Fibroblast of skin of scalp (primary cell): Measurements from ENCODE around the gene QPCT.

Experiments used
- DNase-seq: peaks from one replicate; pipeline ENCODE4 v3.0.0-alpha.2; 2013

Gene QPCT

GRCh38 chr2:37324786-37325624 is 19.4 kb upstream of the QPCT start, which contains the start of gene PRKD3:
TSS of gene PRKD3 (minus strand) at chr2:37324833. CDS start at chr2:37316524, 8,309 bp downstream.
- peak; percentile 81 for DNase-seq

- no peak for DNase-seq
Measured at GRCh38 chr2:37325625-37326071, 18.8 kb upstream of the QPCT start.

- peak; percentile 79 for DNase-seq
Measured at GRCh38 chr2:37326285-37326684, 18.1 kb upstream of the QPCT start.

- DNase-seq = no peak
Measured at GRCh38 chr2:37326866-37327634, 17.4 kb upstream of the QPCT start.

GRCh38 chr2:37330681-37331080 is 13.7 kb upstream of the QPCT start:
- DNase-seq = no peak

GRCh38 chr2:37332560-37332959 is 11.9 kb upstream of the QPCT start:
- DNase-seq = no peak

GRCh38 chr2:37333256-37333655 is 11.2 kb upstream of the QPCT start:
- DNase-seq = no peak

GRCh38 chr2:37335604-37336003 is 8.8 kb upstream of the QPCT start:
- no peak for DNase-seq

- DNase-seq = no peak
Measured at GRCh38 chr2:37337620-37338280, 6.7 kb upstream of the QPCT start.

- DNase-seq = no peak
Measured at GRCh38 chr2:37338933-37339332, 5.5 kb upstream of the QPCT start.

- DNase-seq = no peak
Measured at GRCh38 chr2:37340637-37341036, 3.8 kb upstream of the QPCT start.

GRCh38 chr2:37342591-37343220 is 1.7 kb upstream of the QPCT start:
- DNase-seq = no peak

GRCh38 chr2:37343537-37344434 is 644 bp upstream of the QPCT start:
- DNase-seq = peak; percentile 62

- no peak for DNase-seq
Measured at GRCh38 chr2:37348155-37348554, 3.7 kb downstream of the QPCT start.

GRCh38 chr2:37349231-37349860 is 4.9 kb downstream of the QPCT start:
- DNase-seq = no peak

- DNase-seq = no peak
Measured at GRCh38 chr2:37350034-37350433, 5.6 kb downstream of the QPCT start.

- no peak for DNase-seq
Measured at GRCh38 chr2:37354531-37354930, 10.1 kb downstream of the QPCT start.

GRCh38 chr2:37355735-37356134 is 11.3 kb downstream of the QPCT start:
- DNase-seq = no peak

- DNase-seq = no peak
Measured at GRCh38 chr2:37356299-37356698, 11.9 kb downstream of the QPCT start.

GRCh38 chr2:37357069-37357468 is 12.6 kb downstream of the QPCT start:
- no peak for DNase-seq

- DNase-seq = peak; percentile 69
Measured at GRCh38 chr2:37357530-37357929, 13.1 kb downstream of the QPCT start.
